HG03520 (cell line): ENCODE measurements around the gene LIMS2.

Source experiments
- ATAC-seq: cut with Tn5 transposase; IDR thresholded peaks from one replicate; pipeline ENCODE4 v1.9.1; 2021; ENCODE audit warnings: mild to moderate bottlenecking, moderate library complexity; ENCODE audit not compliant: unreplicated experiment

LIMS2 gene

GRCh38 chr2:127658641-127659407, 16.5 kb downstream of the LIMS2 start:
- ATAC-seq: no peak

GRCh38 chr2:127658146-127658545, 17.2 kb downstream of the LIMS2 start:
- ATAC-seq: no peak

- no peak for ATAC-seq
Observed at GRCh38 chr2:127657232-127657595, 18.1 kb downstream of the LIMS2 start.

- no peak for ATAC-seq
Observed at GRCh38 chr2:127656569-127657231, 18.6 kb downstream of the LIMS2 start.

- no peak for ATAC-seq
Observed at GRCh38 chr2:127655209-127656073, 19.9 kb downstream of the LIMS2 start.

GRCh38 chr2:127654838-127655175, 20.5 kb downstream of the LIMS2 start:
- ATAC-seq: no peak

- no peak for ATAC-seq
Observed at GRCh38 chr2:127654084-127654837, 21.1 kb downstream of the LIMS2 start.

- ATAC-seq: no peak
Observed at GRCh38 chr2:127653421-127654083, 21.8 kb downstream of the LIMS2 start.

- ATAC-seq: no peak
Observed at GRCh38 chr2:127652786-127653357, 22.5 kb downstream of the LIMS2 start.

- no peak for ATAC-seq
Observed at GRCh38 chr2:127651971-127652550, 23.3 kb downstream of the LIMS2 start.

- ATAC-seq: no peak
Observed at GRCh38 chr2:127651381-127651809, 23.9 kb downstream of the LIMS2 start.

GRCh38 chr2:127650785-127651380, 24.4 kb downstream of the LIMS2 start:
- ATAC-seq: no peak

- ATAC-seq: no peak
Observed at GRCh38 chr2:127650041-127650784, 25.1 kb downstream of the LIMS2 start.

- ATAC-seq: no peak
Observed at GRCh38 chr2:127649684-127650040, 25.7 kb downstream of the LIMS2 start.

GRCh38 chr2:127649100-127649611, 26.2 kb downstream of the LIMS2 start:
- ATAC-seq: no peak

- no peak for ATAC-seq
Observed at GRCh38 chr2:127648321-127648720, 27.0 kb downstream of the LIMS2 start.

GRCh38 chr2:127647242-127648190, 27.8 kb downstream of the LIMS2 start:
- no peak for ATAC-seq
